H1 (cell line): ENCODE data around the gene ARFGAP3. TPM values are rescaled to one million over a fixed set of nuclear protein-coding genes. Genes with fewer than 3 reads are reported as not detected.

Experiments
- CTCF ChIA-PET: fragments of 300-600 bp; sonication (Branson Sonifier 250); formaldehyde crosslinking; loops from one replicate; lab custom pipeline; 2021; ENCODE audit not compliant: partially characterized antibody; lab: Charles Lee
- POLR2A ChIA-PET: fragments of 300-600 bp; sonication (Branson Sonifier 250); formaldehyde crosslinking; loops from one replicate; lab custom pipeline; 2021; ENCODE audit warnings: inconsistent platforms; ENCODE audit not compliant: partially characterized antibody; lab: Charles Lee
- DNase-seq, 2 experiments: peaks; one replicate each; pipeline versions ENCODE4 v3.0.0 to v3.0.0-alpha.2; 2010 to 2022; ENCODE audit warnings: low spot score in 2 of 2, low read depth in 1 of 2, mixed read lengths in 1 of 2
- FAIRE-seq: peaks from 2 replicates; lab custom pipeline; 2011; peaks lifted over from hg19 to GRCh38; lab: Jason Lieb, UNC
- H2AFZ ChIP-seq: 2 replicates; pipeline ENCODE4 v1.8.1; 2012; ENCODE audit warnings: low read length, inconsistent platforms
- H2AK5ac ChIP-seq: 2 replicates; pipeline ENCODE4 v1.6.1; 2013; ENCODE audit warnings: low read depth, low read length
- H2BK120ac ChIP-seq: replicated peaks from 2 replicates; pipeline ENCODE3; 2013; ENCODE audit warnings: low read depth, low read length, inconsistent platforms
- H2BK12ac ChIP-seq: 2 replicates; pipeline ENCODE4 v1.6.1; 2013; ENCODE audit warnings: low read depth, low read length
- H2BK15ac ChIP-seq: 2 replicates; pipeline ENCODE4 v1.6.1; 2013; ENCODE audit warnings: low read length
- H2BK20ac ChIP-seq: 2 replicates; pipeline ENCODE4 v1.6.1; 2013; ENCODE audit warnings: low read length
- H2BK5ac ChIP-seq: 2 replicates; pipeline ENCODE4 v1.6.1; 2013; ENCODE audit warnings: low read depth, low read length
- H3K14ac ChIP-seq: 2 replicates; pipeline ENCODE4 v1.6.1; 2013; ENCODE audit warnings: inconsistent platforms; ENCODE audit not compliant: insufficient read length
- H3K18ac ChIP-seq: 2 replicates; pipeline ENCODE4 v1.6.1; 2013; ENCODE audit warnings: low read length; ENCODE audit errors: extremely low read depth
- H3K23ac ChIP-seq: 2 replicates; pipeline ENCODE4 v1.6.1; 2013; ENCODE audit warnings: inconsistent platforms; ENCODE audit not compliant: insufficient read length
- H3K23me2 ChIP-seq: 2 replicates; pipeline ENCODE4 v1.6.1; 2013; ENCODE audit warnings: low read depth, low read length
- H3K27ac ChIP-seq: 2 replicates; pipeline ENCODE4 v1.6.1; 2011; ENCODE audit warnings: low read depth, low read length, inconsistent platforms
- H3K27me3 ChIP-seq, 4 experiments: replicated peaks in 1 of 4; 1 replicate in 1 of 4; 2 replicates in 3 of 4; pipeline versions ENCODE4 v1.6.1 to v1.8.1; 2011 to 2013; ENCODE audit warnings: low read length in 3 of 4, mild to moderate bottlenecking in 3 of 4, inconsistent platforms in 2 of 4, mixed read lengths in 2 of 4, moderate library complexity in 1 of 4; ENCODE audit not compliant: control insufficient read depth in 3 of 4, insufficient read depth in 3 of 4; ENCODE audit errors: extremely low read depth in 1 of 4
- H3K36me3 ChIP-seq, 4 experiments: 2 replicates each; pipeline versions ENCODE4 v1.6.1 to v1.8.1; 2011 to 2013; ENCODE audit warnings: mild to moderate bottlenecking in 4 of 4, low read length in 3 of 4, moderate library complexity in 2 of 4, control low read depth in 1 of 4, inconsistent platforms in 1 of 4; ENCODE audit not compliant: insufficient read depth in 4 of 4, control insufficient read depth in 2 of 4
- H3K4ac ChIP-seq: replicated peaks from 2 replicates; pipeline ENCODE3; 2013; ENCODE audit warnings: low read length, low read depth, mixed read lengths, inconsistent platforms; ENCODE audit not compliant: insufficient read length
- H3K4me1 ChIP-seq, 4 experiments: replicated peaks in 1 of 4; 1 replicate in 1 of 4; 2 replicates in 3 of 4; pipeline versions ENCODE4 v1.6.1 to v1.8.1; 2011 to 2013; ENCODE audit warnings: low read length in 3 of 4, inconsistent platforms in 2 of 4, mixed read lengths in 1 of 4; ENCODE audit not compliant: insufficient read depth in 4 of 4, control insufficient read depth in 3 of 4
- H3K4me2 ChIP-seq, 2 experiments: 2 replicates each; pipeline versions ENCODE4 v1.6.1 to v1.8.1; 2011 to 2013; ENCODE audit warnings: low read depth in 2 of 2, low read length in 2 of 2, control low read depth in 1 of 2, inconsistent platforms in 1 of 2, mild to moderate bottlenecking in 1 of 2; ENCODE audit not compliant: insufficient read depth in 1 of 2
- H3K4me3 ChIP-seq, 4 experiments: fragments of 200-600, 300-600 bp in 1 of 4; sonication (generic), shearing (Covaris generic), sonication (Bioruptor Twin) in 1 of 4; 2 replicates each; pipeline versions ENCODE4 v1.5.1 to v1.8.1; 2011 to 2016; ENCODE audit warnings: low read length in 4 of 4, low read depth in 3 of 4, control low read depth in 2 of 4, inconsistent platforms in 2 of 4, mild to moderate bottlenecking in 2 of 4, mixed read lengths in 1 of 4, moderate library complexity in 1 of 4; ENCODE audit not compliant: insufficient read depth in 2 of 4; ENCODE audit errors: extremely low read depth in 1 of 4
- H3K56ac ChIP-seq: replicated peaks from 2 replicates; pipeline ENCODE3; 2013; ENCODE audit warnings: low read depth, mild to moderate bottlenecking, mixed read lengths, low read length, inconsistent platforms; ENCODE audit not compliant: insufficient read length
- H3K79me1 ChIP-seq: 2 replicates; pipeline ENCODE4 v1.6.1; 2013; ENCODE audit warnings: low read depth, low read length, control low read depth
- H3K79me2 ChIP-seq, 2 experiments: 2 replicates each; pipeline versions ENCODE4 v1.6.1 to v1.8.1; 2012 to 2013; ENCODE audit warnings: low read length in 2 of 2, mild to moderate bottlenecking in 2 of 2, inconsistent platforms in 1 of 2; ENCODE audit not compliant: insufficient read depth in 2 of 2, control insufficient read depth in 1 of 2
- H3K9ac ChIP-seq, 4 experiments: replicated peaks in 1 of 4; 1 replicate in 1 of 4; 2 replicates in 3 of 4; pipeline versions ENCODE4 v1.6.1 to v1.8.1; 2011 to 2013; ENCODE audit warnings: low read depth in 3 of 4, low read length in 3 of 4, control low read depth in 2 of 4, mild to moderate bottlenecking in 2 of 4, moderate library complexity in 2 of 4, inconsistent platforms in 1 of 4; ENCODE audit errors: extremely low read depth in 1 of 4
- H3K9me3 ChIP-seq, 2 experiments: 2 replicates each; pipeline versions ENCODE4 v1.6.1 to v1.8.1; 2012 to 2013; ENCODE audit warnings: mild to moderate bottlenecking in 2 of 2, moderate library complexity in 2 of 2, control low read depth in 1 of 2, inconsistent platforms in 1 of 2, low read depth in 1 of 2, low read length in 1 of 2, mixed read lengths in 1 of 2; ENCODE audit not compliant: insufficient read depth in 2 of 2
- H4K20me1 ChIP-seq, 2 experiments: replicated peaks in 1 of 2; 2 replicates each; pipeline versions ENCODE3 to v1.8.1; 2011 to 2013; ENCODE audit warnings: inconsistent platforms in 2 of 2, low read length in 2 of 2, mild to moderate bottlenecking in 1 of 2; ENCODE audit not compliant: insufficient read depth in 2 of 2, control insufficient read depth in 1 of 2
- H4K5ac ChIP-seq: 2 replicates; pipeline ENCODE4 v1.6.1; 2013; ENCODE audit warnings: low read length, low read depth, mixed read lengths, inconsistent platforms; ENCODE audit not compliant: insufficient read length
- H4K8ac ChIP-seq: 2 replicates; pipeline ENCODE4 v1.8.0; 2013; ENCODE audit warnings: mild to moderate bottlenecking, moderate library complexity, low read length, inconsistent platforms; ENCODE audit not compliant: insufficient read depth; ENCODE audit errors: extremely low read depth
- H4K91ac ChIP-seq: replicated peaks from 2 replicates; pipeline ENCODE3; 2013; ENCODE audit warnings: low read length, mixed read lengths, inconsistent platforms; ENCODE audit not compliant: insufficient read length
- CBX5 ChIP-seq: fragments of 300-800, 300-1000 bp; sonication (generic); IDR thresholded peaks from 2 replicates; pipeline ENCODE4 v1.7.1; 2016; ENCODE audit warnings: antibody characterized with exemption, low read length, low read depth
- MAX ChIP-seq: IDR thresholded peaks from 2 replicates; pipeline ENCODE4 v1.6.1; 2012; ENCODE audit warnings: inconsistent platforms
- SAP30 ChIP-seq: fragments of 300-600 bp; sonication (generic); IDR thresholded peaks from 2 replicates; pipeline ENCODE4 v1.7.1; 2012; ENCODE audit warnings: low read length, moderate library complexity, mild to moderate bottlenecking, inconsistent platforms; ENCODE audit not compliant: insufficient read depth, insufficient replicate concordance
- WGBS, 2 experiments: shearing (Covaris generic) in 1 of 2; methylation state at CpG; one replicate each; pipeline versions ENCODE4 v1.1.6 to v1.1.7; 2013 to 2015; ENCODE audit warnings: low lambda C conversion rate in 2 of 2, mixed read lengths in 2 of 2, inconsistent platforms in 1 of 2, low coverage in 1 of 2, missing lambda C conversion rate in 1 of 2; ENCODE audit not compliant: insufficient replicate concordance in 2 of 2, insufficient coverage in 1 of 2, insufficient read length in 1 of 2; ENCODE audit errors: extremely low coverage in 1 of 2, missing lambda C conversion rate in 1 of 2; 5-methylcytosine and 5-hydroxymethylcytosine counted together
- polyA plus RNA-seq, 7 experiments: library from polyadenylated mRNA; depleted of rRNA in 3 of 7; stranded (reverse) in 5 of 7; unstranded in 2 of 7; fragments of >200 nt in 5 of 7; fragments of 200-250 nt in 2 of 7; gene quantifications; 1 replicate in 5 of 7; 2 replicates in 1 of 7; 4 replicates in 1 of 7; pipeline versions ENCODE4 v1.2.1 to v1.2.3, GENCODE V29; 2011 to 2013; ENCODE audit warnings: missing spikeins in 2 of 7, mixed read lengths in 2 of 7
- total RNA-seq: library from RNA; stranded (reverse); fragmentation: NEBNext Ultra II Directional; extraction: Animal tissue kit (Norgen Biotek cat#: 25700); gene quantifications from 2 replicates; pipeline ENCODE4 v1.2.1, GENCODE V29; 2021

Gene ARFGAP3
- total and polyA plus RNA-seq, 2 of the 8 experiments (the other 6 are each of a cell fraction or from before 2014, with no cell fraction given) = 9.7 to 16.0 TPM

GRCh38 chr22:42855211-42855610 is 1.9 kb downstream of the ARFGAP3 start:
- H4K20me1 ChIP-seq = peaks cover 0 to 8% of the 10 kb centered on the region in 2 experiments
- H3K27me3 ChIP-seq = peaks cover 7 to 20% (median 11%) of the 10 kb centered on the region in 4 experiments
- POLR2A ChIA-PET = interaction anchor here (1.0 to 2.0 kb wide), 2 partner anchors 240 kb away, joined by 5 to 6 read pairs; partner anchors contain the start of gene POLDIP3
- no peak overlapping the region for H3K4me3 ChIP-seq
- no peaks in the 10 kb centered on the region for H3K36me3 ChIP-seq
- peak overlapping the region in 1 of 2 experiments; percentile 82; a peak in 1 of 4 replicates for H3K4me2 ChIP-seq
- H3K9me3 ChIP-seq = peaks cover 0 to 6% of the 10 kb centered on the region in 2 experiments; a peak in 2 of 4 replicates
- peaks cover 5% of the 10 kb centered on the region for H3K23me2 ChIP-seq
- no peak overlapping the region for H2BK12ac ChIP-seq
- no peak overlapping the region for H2AFZ ChIP-seq
- no peak overlapping the region for H4K8ac ChIP-seq
- no peak overlapping the region for H2BK15ac ChIP-seq
- no peak overlapping the region for H3K14ac ChIP-seq
- H4K5ac ChIP-seq = no peak overlapping the region
- no peak overlapping the region for H3K23ac ChIP-seq
- no peak overlapping the region for H2BK120ac ChIP-seq
- no peak overlapping the region for H4K91ac ChIP-seq
- H3K79me2 ChIP-seq = no peaks in the 10 kb centered on the region
- no peak overlapping the region for H3K9ac ChIP-seq
- no peak overlapping the region for H3K18ac ChIP-seq
- H3K27ac ChIP-seq = no peak overlapping the region
- H3K4me1 ChIP-seq = peaks cover 0 to 3% (median 1%) of the 10 kb centered on the region in 4 experiments; a peak in 2 of 7 replicates
- CTCF ChIA-PET = interaction anchor here (1.2 to 2.1 kb wide), 3 partner anchors 10 to 205 kb away, joined by 3 to 6 read pairs (median 3); no protein-coding TSS in a partner anchor
- no peak overlapping the region for H2BK5ac ChIP-seq
- FAIRE-seq = no peak
- 87% methylated on average over 8 of the region's 8 CpGs; no CpG with 5 or more reads in 1 of the 2 experiments for WGBS, 2 experiments
- no peak overlapping the region for H2BK20ac ChIP-seq
- no peak for DNase-seq
- H3K79me1 ChIP-seq = 0 out of 2 replicates have a peak, but pooled peaks cover 2% of the 10 kb centered on the region
- H3K4ac ChIP-seq = no peak overlapping the region
- H3K56ac ChIP-seq = no peak overlapping the region
- H2AK5ac ChIP-seq = no peak overlapping the region
- TF ChIP-seq CBX5 = no peak
- no peak for TF ChIP-seq MAX
- TF ChIP-seq SAP30 = no peak
